Activated CD4-positive, alpha-beta T cell treated with anti-CD3 and anti-CD28 coated beads, Interleukin-2, amount 50 U/mL, for 1 hour (primary cell): ENCODE results near the gene TGM2.

Source experiments
- DNase-seq: peaks from one replicate; pipeline ENCODE4 v3.0.0-alpha.2; 2020

TGM2 gene

GRCh38 chr20:38173237-38174156 lies 8.4 kb upstream of the TGM2 start:
- DNase-seq, result no peak

GRCh38 chr20:38172408-38172807 lies 7.3 kb upstream of the TGM2 start:
- no peak for DNase-seq

- no peak for DNase-seq
These were observed 6.6 kb upstream of the TGM2 start for GRCh38 chr20:38171675-38172043.

- DNase-seq, result no peak
These were observed 6.0 kb upstream of the TGM2 start for GRCh38 chr20:38170826-38171674.

- DNase-seq, result no peak
These were observed 5.3 kb upstream of the TGM2 start for GRCh38 chr20:38170219-38170825.

- no peak for DNase-seq
These were observed 4.6 kb upstream of the TGM2 start for GRCh38 chr20:38169636-38170193.

GRCh38 chr20:38168791-38169589 lies 3.9 kb upstream of the TGM2 start:
- DNase-seq, result no peak

GRCh38 chr20:38167851-38168760 lies 3.0 kb upstream of the TGM2 start:
- no peak for DNase-seq

- no peak for DNase-seq
These were observed 2.3 kb upstream of the TGM2 start for GRCh38 chr20:38167328-38167850.

- no peak for DNase-seq
These were observed 1.7 kb upstream of the TGM2 start for GRCh38 chr20:38166703-38167233.

GRCh38 chr20:38165966-38166702 lies 1.1 kb upstream of the TGM2 start:
- DNase-seq, result no peak

- DNase-seq, result no peak
These were observed 414 bp downstream of the TGM2 start for GRCh38 chr20:38164624-38165088.

- DNase-seq, result no peak
These were observed 1.0 kb downstream of the TGM2 start for GRCh38 chr20:38164069-38164468.

GRCh38 chr20:38162878-38163875 lies 1.9 kb downstream of the TGM2 start:
- DNase-seq, result no peak

- no peak for DNase-seq
These were observed 2.9 kb downstream of the TGM2 start for GRCh38 chr20:38162149-38162548.

- no peak for DNase-seq
These were observed 3.7 kb downstream of the TGM2 start for GRCh38 chr20:38161412-38161774.

GRCh38 chr20:38159957-38160756 lies 4.9 kb downstream of the TGM2 start:
- no peak for DNase-seq

GRCh38 chr20:38159566-38159956 lies 5.5 kb downstream of the TGM2 start:
- no peak for DNase-seq
